K562 treated with DMSO at 1 percent for 24 hours (cell line): ENCODE results near the gene ADAP2. TPM values are rescaled to one million over a fixed set of nuclear protein-coding genes. Genes with fewer than 3 reads are reported as not detected.

Source experiments
- total RNA-seq: library from RNA; unstranded; fragments of 300-600 nt; gene quantifications from 2 replicates; pipeline ENCODE4 v1.2.3, GENCODE V29; 2022; ENCODE audit warnings: low read depth; ENCODE audit not compliant: insufficient read depth

The ADAP2 gene
- 0.20 and 0.42 TPM in 2 replicates for total RNA-seq

DNA sequence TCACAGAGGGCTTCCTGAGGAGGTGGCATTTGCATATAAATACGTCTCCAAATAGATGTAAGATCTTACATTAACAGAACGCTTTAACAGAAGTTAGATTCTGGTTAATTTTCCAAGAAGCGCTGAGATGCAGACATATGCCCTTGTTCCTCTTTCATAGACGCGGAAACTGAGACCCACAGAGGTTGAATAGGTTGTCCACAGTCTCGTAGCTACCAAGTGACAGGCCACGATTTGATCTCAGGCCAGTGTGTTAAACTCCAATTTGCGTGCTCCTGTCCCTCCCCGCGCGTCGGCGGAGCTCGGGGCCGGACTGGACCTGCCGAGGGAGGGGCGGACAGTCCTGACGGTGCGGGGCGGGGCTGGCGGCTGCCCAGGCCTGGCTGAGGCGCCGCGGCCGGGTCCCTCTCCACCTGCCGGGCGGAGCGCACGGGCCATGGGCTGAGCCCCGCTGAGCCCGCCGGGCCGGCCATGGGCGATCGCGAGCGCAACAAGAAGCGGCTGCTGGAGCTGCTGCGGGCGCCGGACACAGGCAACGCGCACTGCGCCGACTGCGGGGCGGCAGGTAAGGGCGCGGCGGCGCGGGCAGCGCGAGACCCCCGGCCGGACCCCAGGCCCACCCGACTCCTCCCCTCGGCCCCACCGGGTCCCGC is at the start of gene ADAP2:
ADAP2 (plus strand) TSS at position 402 of the 653 bp plus-strand sequence; CDS start at position 472, 70 bp downstream.

GRCh38 chr17:30906101-30906911 is 15.4 kb upstream of the ADAP2 start, which contains the start of gene TEFM:
Gene TEFM, minus strand, starts transcription at chr17:30906238. Its CDS starts 40 bp downstream, at chr17:30906198.

DNA sequence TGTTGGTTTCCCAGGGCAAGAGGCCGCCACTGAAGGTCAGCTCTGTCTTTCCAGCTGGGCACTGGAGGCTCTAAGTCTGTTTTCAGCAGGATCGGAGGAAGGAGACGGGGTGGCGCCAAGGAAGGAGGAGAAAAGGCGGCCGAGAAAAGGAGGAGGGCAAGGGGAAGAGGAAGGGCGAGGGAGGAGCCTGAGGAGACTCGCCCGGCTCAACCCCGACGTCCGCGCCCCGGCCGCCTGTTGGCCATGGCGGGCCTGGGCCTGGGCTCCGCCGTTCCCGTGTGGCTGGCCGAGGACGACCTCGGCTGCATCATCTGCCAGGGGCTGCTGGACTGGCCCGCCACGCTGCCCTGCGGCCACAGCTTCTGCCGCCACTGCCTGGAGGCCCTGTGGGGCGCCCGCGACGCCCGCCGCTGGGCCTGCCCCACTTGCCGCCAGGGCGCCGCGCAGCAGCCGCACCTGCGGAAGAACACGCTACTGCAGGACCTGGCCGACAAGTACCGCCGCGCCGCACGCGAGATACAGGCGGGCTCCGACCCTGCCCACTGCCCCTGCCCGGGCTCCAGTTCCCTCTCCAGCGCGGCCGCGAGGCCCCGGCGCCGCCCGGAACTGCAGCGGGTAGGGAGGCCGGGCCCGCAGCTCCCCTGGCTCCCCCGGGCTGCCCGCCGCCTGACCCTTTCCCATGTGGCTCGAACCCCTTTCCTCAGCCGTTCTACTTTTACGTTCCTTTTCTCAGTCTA is 49.3 kb downstream of the ADAP2 start, which contains the start of gene RNF135:
RNF135 (plus strand) TSS at position 209 of the 737 bp plus-strand sequence; CDS start at position 244, 35 bp downstream.

Other genes starting within 250 kb of the ADAP2 start
- 14.2 and 16.8 TPM in 2 replicates for gene CRLF3, start 97.3 kb upstream of the ADAP2 start, total RNA-seq
- 4.6 and 5.4 TPM in 2 replicates for gene ATAD5, start 90.0 kb upstream of the ADAP2 start, total RNA-seq
- gene TEFM, start 15.7 kb upstream of the ADAP2 start, total RNA-seq: 10.6 and 16.0 TPM in 2 replicates
- gene RNF135, start 49.1 kb downstream of the ADAP2 start, total RNA-seq: 0.17 TPM in 1 of 2 replicates, not detected in the other
- 11.2 and 13.4 TPM in 2 replicates for gene NF1, start 173.0 kb downstream of the ADAP2 start, total RNA-seq